T-cell (primary cell): ENCODE data around the gene OR5A2. TPM values are rescaled to one million over a fixed set of nuclear protein-coding genes. Genes with fewer than 3 reads are reported as not detected.
"Not testable (repeated sequence)": the region's sequence is repeated elsewhere in the genome, so short reads cannot be mapped to it uniquely, and the experiment has no call there.

Experiments used
- ATAC-seq, 4 experiments: fragments of 200-7000 bp in 3 of 4; fragments of 150-1000 bp in 1 of 4; cut with Tn5 transposase; replicated peaks in 1 of 4; 1 replicate in 3 of 4; 2 replicates in 1 of 4; pipeline ENCODE4 v1.10.0; 2021; ENCODE audit warnings: moderate library complexity in 3 of 4, mild to moderate bottlenecking in 2 of 4, moderate number of reproducible peaks in 1 of 4
- CTCF ChIA-PET, 2 donors: fragments of 300-600 bp; sonication (Branson Sonifier 250); formaldehyde crosslinking; loops; one replicate each; lab custom pipeline; 2022; ENCODE audit warnings: antibody characterized with exemption in 2 of 2; lab: Charles Lee
- POLR2A ChIA-PET, 2 donors: fragments of 300-600 bp; sonication (Branson Sonifier 250); formaldehyde crosslinking; loops; one replicate each; lab custom pipeline; 2022; ENCODE audit warnings: antibody characterized with exemption in 2 of 2; lab: Charles Lee
- DNase-seq, 35 experiments: peaks; one replicate each; pipeline versions ENCODE4 v3.0.0 to v3.0.0-alpha.2; 2013 to 2023
- H3K27ac ChIP-seq: one replicate; pipeline ENCODE4 v1.5.1; 2013; ENCODE audit warnings: low read length
- H3K27me3 ChIP-seq, 2 experiments: replicated peaks in 1 of 2; 1 replicate in 1 of 2; 2 replicates in 1 of 2; pipeline versions ENCODE4 v1.6.1 to v1.7.0; 2013; ENCODE audit warnings: low read length in 1 of 2, mixed read lengths in 1 of 2; ENCODE audit not compliant: control insufficient read depth in 2 of 2, insufficient read depth in 2 of 2; ENCODE audit errors: extremely low read depth in 1 of 2
- H3K36me3 ChIP-seq, 2 donors: 1 replicate in 1 of 2; 2 replicates in 1 of 2; pipeline versions ENCODE4 v1.6.1 to v1.7.0; 2013; ENCODE audit warnings: low read length in 1 of 2; ENCODE audit not compliant: control insufficient read depth in 2 of 2, insufficient read depth in 1 of 2; ENCODE audit errors: extremely low read depth in 1 of 2
- H3K4me1 ChIP-seq, 2 experiments: 1 replicate in 1 of 2; 2 replicates in 1 of 2; pipeline versions ENCODE4 v1.6.1 to v1.7.0; 2013; ENCODE audit warnings: low read length in 2 of 2, mixed read lengths in 1 of 2; ENCODE audit not compliant: insufficient read depth in 2 of 2, control insufficient read depth in 1 of 2; ENCODE audit errors: extremely low read depth in 1 of 2
- H3K4me3 ChIP-seq, 2 donors: 1 replicate in 1 of 2; 2 replicates in 1 of 2; pipeline versions ENCODE4 v1.5.1 to v1.7.0; 2013; ENCODE audit warnings: mild to moderate bottlenecking in 2 of 2, low read length in 1 of 2, moderate library complexity in 1 of 2; ENCODE audit not compliant: control insufficient read depth in 1 of 2; ENCODE audit errors: extremely low read depth in 1 of 2
- H3K9me3 ChIP-seq: 2 replicates; pipeline ENCODE4 v1.7.0; 2013
- H3K27ac Mint-ChIP-seq, 2 donors: one replicate each; pipeline ENCODE4 v1.8.0; 2020 to 2021; ENCODE audit warnings: mild to moderate bottlenecking in 2 of 2, mixed read lengths in 2 of 2
- H3K27me3 Mint-ChIP-seq, 2 donors: one replicate each; pipeline ENCODE4 v1.8.0; 2021 to 2022; ENCODE audit warnings: mixed read lengths in 2 of 2
- H3K36me3 Mint-ChIP-seq: one replicate; pipeline ENCODE4 v1.8.0; 2021; ENCODE audit warnings: mixed read lengths
- H3K4me1 Mint-ChIP-seq, 3 donors: one replicate each; pipeline ENCODE4 v1.8.0; 2020 to 2022; ENCODE audit warnings: mixed read lengths in 3 of 3, mild to moderate bottlenecking in 1 of 3
- H3K4me3 Mint-ChIP-seq, 3 donors: one replicate each; pipeline ENCODE4 v1.8.0; 2020 to 2022; ENCODE audit warnings: mild to moderate bottlenecking in 3 of 3, mixed read lengths in 3 of 3, moderate library complexity in 3 of 3
- H3K9me3 Mint-ChIP-seq, 3 donors: one replicate each; pipeline ENCODE4 v1.8.0; 2020 to 2022; ENCODE audit warnings: mixed read lengths in 3 of 3
- WGBS: methylation state at CpG from one replicate; pipeline ENCODE4 v1.1.5; 2013; ENCODE audit warnings: missing lambda C conversion rate; ENCODE audit not compliant: insufficient coverage; 5-methylcytosine and 5-hydroxymethylcytosine counted together
- total RNA-seq, 35 experiments: library from RNA in 6 of 35; stranded (reverse) in 6 of 35; fragments of 120-200 nt in 1 of 35; gene quantifications; one replicate each; pipeline versions ENCODE4 v1.2.1 to v1.2.4 and lab custom pipeline; 2013 to 2026

OR5A2 gene
- total RNA-seq, 5 donors from 2014 or later (not counting 1 experiment from before 2014, with no cell fraction given), result not detected

- WGBS, result 39% methylated on average over 3 of the region's 3 CpGs
- H3K9me3 ChIP-seq, ATAC-seq, H3K4me1 Mint-ChIP-seq, H3K36me3 Mint-ChIP-seq, POLR2A ChIA-PET, CTCF ChIA-PET, H3K27ac ChIP-seq, H3K27me3 ChIP-seq, H3K4me1 ChIP-seq, H3K4me3 ChIP-seq, DNase-seq, H3K4me3 Mint-ChIP-seq, H3K36me3 ChIP-seq, H3K27ac Mint-ChIP-seq: not testable (repeated sequence)
- H3K9me3 Mint-ChIP-seq, result peaks cover 0 to 27% (median 16%) of the 10 kb centered on the region in 3 donors
- H3K27me3 Mint-ChIP-seq, result peaks cover 24 to 34% of the 10 kb centered on the region in 2 donors
Measured at GRCh38 chr11:59372324-59372723, 53.9 kb downstream of the OR5A2 start.

DNA sequence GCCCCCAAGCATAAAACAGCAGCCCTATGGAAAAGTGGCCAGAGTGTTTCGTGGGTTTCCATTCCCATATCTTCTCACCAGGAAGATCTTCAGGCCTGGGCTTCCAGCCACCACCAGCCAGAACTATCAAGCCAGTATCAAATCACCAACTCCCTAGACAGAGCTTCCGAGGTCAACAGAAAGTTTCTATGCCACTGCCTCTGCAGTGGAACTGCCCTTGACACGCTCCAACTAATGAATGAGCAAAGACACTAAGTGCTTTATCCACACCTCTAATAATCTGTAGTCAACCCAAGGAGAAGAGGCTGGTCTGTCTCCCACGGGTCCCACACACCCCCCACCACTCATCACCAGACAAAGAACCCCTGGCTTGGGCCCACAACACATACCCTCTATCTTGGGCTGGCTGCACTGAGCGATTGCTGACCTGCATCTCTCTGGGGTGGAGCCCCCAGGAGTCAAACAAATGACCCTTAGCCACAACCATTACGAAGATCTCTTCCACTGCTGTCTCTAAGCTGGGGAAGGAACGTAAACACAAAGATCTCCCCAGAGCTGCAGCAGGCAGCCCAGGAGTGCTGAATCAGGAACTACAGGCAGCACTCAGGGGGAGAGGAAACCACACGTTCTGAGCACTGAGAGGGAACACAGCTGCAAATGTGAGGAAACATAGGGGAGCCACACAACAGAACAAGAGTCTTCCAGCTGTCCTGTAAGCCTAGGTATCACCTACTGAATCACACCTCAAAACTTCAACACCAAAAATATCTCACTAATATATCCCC, 57.8 kb downstream of the OR5A2 start:
- Mint-ChIP-seq H3K36me3 (no peaks in the 10 kb centered on the region), H3K4me3 (no peak overlapping the region), H3K27ac (peak overlapping the region in 1 of 2 donors; percentile 29), H3K4me1 (no peaks in the 10 kb centered on the region), H3K9me3 (peaks cover 0 to 27% (median 16%) of the 10 kb centered on the region in 3 donors), H3K27me3 (peaks cover 28 to 36% of the 10 kb centered on the region in 2 donors)
- 47% methylated on average over 5 of the region's 8 CpGs for WGBS
- Histone ChIP-seq H3K9me3 (no peaks in the 10 kb centered on the region), H3K4me3 (no peak overlapping the region), H3K36me3 (no peaks in the 10 kb centered on the region), H3K27me3 (peaks cover 0 to 8% of the 10 kb centered on the region in 2 experiments), H3K27ac (no peak overlapping the region), H3K4me1 (no peaks in the 10 kb centered on the region)
- ChIA-PET CTCF (no interaction called here), POLR2A (no interaction called here)
- ATAC-seq (no peak), DNase-seq (peak in 1 of 35 experiments; percentile 12)

Other genes starting within 250 kb of the OR5A2 start
- 1 to 10 TPM in 4 of 5 donors, under 1 TPM in 1; 0.93 to 3.0 (median 1.4) TPM for gene MPEG1, start 213.5 kb downstream of the OR5A2 start, total RNA-seq
- not detected for gene OR5AN1, start 67.5 kb downstream of the OR5A2 start, total RNA-seq
- not detected for gene OR5A1, start 10.1 kb upstream of the OR5A2 start, total RNA-seq
- gene OR4D6, start 30.5 kb upstream of the OR5A2 start, total RNA-seq, result not detected
- not detected for gene OR4D10, start 46.9 kb upstream of the OR5A2 start, total RNA-seq
- not detected for gene OR4D11, start 77.2 kb upstream of the OR5A2 start, total RNA-seq
- not detected for gene OR4D9, start 85.1 kb upstream of the OR5A2 start, total RNA-seq
- gene OSBP, start 189.4 kb upstream of the OR5A2 start, total RNA-seq, result 10 to 100 TPM; 44.0 to 59.0 (median 46.2) TPM
- 10 to 100 TPM; 37.0 to 49.7 (median 41.9) TPM for gene PATL1, start 242.6 kb upstream of the OR5A2 start, total RNA-seq